Adrenal gland (tissue), 5 donors: Measurements from ENCODE around the gene DOCK3.

ENCODE experiments used
- POLR2A ChIP-seq, 2 donors: fragments of 450-650 bp; IDR thresholded peaks; one replicate each; pipeline ENCODE4 v1.6.1; 2017; ENCODE audit warnings: antibody characterized with exemption in 2 of 2, mild to moderate bottlenecking in 2 of 2, moderate library complexity in 1 of 2
- TF ChIP-seq, protein P1 (sequence below), 6 experiments: fragments of 450-650 bp in 4 of 6; fragments of 200-600 bp in 2 of 6; sonication (generic) in 1 of 6; IDR thresholded peaks; 1 replicate in 5 of 6; 2 replicates in 1 of 6; pipeline versions ENCODE4 v1.5.1 to v1.8.0; 2016 to 2021; ENCODE audit warnings: antibody characterized with exemption in 6 of 6, mild to moderate bottlenecking in 2 of 6, moderate library complexity in 1 of 6
- donor health status: DM: no; HTN: no; CAD: no.

DNA sequence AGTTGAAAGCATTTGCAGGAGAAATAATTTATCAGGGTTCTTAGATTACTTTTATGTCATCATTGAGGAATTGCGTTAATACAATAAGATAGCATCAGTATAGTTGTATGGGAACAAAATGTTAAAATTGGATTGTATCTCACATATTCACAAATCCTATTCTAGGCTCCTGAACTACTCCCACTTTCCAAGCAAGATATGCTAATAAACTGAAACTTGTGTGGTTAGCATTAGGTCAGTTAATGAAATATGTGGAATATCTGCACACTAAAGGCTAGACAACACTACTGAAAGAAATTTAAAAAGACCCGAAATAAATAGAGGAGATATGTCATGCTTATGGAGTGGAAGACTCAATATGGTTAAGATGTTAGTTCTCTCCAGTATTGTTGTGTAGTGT is 272.7 kb downstream of the DOCK3 start:
- TF ChIP-seq, protein P1, sequence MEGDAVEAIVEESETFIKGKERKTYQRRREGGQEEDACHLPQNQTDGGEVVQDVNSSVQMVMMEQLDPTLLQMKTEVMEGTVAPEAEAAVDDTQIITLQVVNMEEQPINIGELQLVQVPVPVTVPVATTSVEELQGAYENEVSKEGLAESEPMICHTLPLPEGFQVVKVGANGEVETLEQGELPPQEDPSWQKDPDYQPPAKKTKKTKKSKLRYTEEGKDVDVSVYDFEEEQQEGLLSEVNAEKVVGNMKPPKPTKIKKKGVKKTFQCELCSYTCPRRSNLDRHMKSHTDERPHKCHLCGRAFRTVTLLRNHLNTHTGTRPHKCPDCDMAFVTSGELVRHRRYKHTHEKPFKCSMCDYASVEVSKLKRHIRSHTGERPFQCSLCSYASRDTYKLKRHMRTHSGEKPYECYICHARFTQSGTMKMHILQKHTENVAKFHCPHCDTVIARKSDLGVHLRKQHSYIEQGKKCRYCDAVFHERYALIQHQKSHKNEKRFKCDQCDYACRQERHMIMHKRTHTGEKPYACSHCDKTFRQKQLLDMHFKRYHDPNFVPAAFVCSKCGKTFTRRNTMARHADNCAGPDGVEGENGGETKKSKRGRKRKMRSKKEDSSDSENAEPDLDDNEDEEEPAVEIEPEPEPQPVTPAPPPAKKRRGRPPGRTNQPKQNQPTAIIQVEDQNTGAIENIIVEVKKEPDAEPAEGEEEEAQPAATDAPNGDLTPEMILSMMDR (IDR thresholded peaks at IDR 0.05), result no peak
- TF ChIP-seq POLR2A (IDR thresholded peaks at IDR 0.05), result no peak
